LoVo (cell line): ENCODE results near the gene SGSH.
"Not testable (repeated sequence)": the region's sequence is repeated elsewhere in the genome, so short reads cannot be mapped to it uniquely, and the experiment has no call there.

Experiments used
- DNase-seq: peaks from one replicate; pipeline ENCODE4 v3.0.0-alpha.2; 2016; ENCODE audit warnings: low spot score

SGSH gene

DNA sequence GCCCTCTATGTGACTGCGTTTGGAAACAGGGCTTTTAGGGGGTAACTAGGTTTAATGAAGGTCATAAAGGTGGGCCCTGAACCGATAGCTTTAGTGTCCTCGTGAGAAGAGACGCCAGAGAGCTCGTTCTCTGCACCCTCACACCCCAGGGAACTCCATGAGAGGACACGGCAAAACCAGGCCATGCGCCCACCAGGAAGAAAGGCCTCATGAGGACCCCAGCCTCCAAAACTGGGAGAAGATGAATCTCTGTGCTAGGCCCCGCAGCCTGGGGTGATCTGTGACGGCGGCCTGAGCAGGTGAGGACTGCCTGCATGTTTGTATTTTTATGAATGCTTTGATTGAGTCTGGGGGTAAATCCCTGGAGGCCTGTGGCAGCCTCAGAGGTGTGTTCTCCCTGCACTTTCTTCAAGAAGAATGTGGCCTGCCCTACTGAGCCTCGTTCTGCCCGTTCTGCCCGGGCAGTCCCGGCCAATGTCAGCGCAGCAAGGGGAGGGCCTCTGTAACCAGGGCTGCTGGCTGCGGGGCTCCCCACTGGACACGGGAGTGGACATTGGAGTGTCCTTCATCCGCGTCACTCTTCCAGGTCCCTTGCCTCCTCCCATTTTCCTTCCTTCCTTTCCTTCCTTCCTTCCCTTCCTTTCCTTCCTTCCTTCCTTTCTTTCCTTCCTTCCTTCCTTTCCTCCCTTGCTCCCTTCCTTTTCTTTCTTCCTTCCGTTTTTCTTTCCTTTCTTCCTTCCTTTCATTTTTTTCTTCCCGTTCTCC is 33.7 kb upstream of the SGSH start:
- no peak for DNase-seq

DNA sequence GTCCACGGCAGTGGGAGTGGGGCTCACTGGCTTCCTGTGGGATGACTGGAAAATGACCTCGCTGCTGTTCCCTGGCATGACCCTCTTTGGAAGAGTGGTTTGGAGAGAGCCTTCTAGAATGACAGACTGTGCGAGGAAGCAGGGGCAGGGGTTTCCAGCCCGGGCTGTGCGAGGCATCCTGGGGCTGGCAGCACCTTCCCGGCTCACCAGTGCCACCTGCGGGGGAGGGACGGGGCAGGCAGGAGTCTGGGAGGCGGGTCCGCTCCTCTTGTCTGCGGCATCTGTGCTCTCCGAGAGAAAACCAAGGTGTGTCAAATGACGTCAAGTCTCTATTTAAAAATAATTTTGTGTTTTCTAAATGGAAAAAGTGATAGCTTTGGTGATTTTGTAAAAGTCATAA is 32.7 kb upstream of the SGSH start:
- no peak for DNase-seq

DNA sequence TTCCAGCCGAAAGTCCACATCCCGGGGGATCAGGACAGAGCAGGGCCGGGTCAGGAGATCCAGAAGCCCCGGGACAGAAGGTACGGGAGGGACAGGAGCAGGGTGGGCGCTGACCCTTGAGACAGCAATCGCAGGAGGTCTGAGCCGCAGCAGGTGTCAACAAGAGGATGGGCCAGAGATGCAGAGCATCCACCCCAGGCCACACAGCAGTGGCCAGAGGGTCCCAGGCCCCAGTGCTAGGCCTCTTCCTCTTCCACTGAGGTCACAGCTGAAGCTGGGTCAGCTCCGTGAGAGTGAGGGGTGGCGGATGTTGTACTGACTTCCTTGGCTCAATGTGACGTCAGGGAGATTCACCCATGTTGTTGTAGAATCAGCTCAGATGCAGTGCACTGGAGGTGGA is 31.8 kb upstream of the SGSH start:
- DNase-seq: no peak

DNA sequence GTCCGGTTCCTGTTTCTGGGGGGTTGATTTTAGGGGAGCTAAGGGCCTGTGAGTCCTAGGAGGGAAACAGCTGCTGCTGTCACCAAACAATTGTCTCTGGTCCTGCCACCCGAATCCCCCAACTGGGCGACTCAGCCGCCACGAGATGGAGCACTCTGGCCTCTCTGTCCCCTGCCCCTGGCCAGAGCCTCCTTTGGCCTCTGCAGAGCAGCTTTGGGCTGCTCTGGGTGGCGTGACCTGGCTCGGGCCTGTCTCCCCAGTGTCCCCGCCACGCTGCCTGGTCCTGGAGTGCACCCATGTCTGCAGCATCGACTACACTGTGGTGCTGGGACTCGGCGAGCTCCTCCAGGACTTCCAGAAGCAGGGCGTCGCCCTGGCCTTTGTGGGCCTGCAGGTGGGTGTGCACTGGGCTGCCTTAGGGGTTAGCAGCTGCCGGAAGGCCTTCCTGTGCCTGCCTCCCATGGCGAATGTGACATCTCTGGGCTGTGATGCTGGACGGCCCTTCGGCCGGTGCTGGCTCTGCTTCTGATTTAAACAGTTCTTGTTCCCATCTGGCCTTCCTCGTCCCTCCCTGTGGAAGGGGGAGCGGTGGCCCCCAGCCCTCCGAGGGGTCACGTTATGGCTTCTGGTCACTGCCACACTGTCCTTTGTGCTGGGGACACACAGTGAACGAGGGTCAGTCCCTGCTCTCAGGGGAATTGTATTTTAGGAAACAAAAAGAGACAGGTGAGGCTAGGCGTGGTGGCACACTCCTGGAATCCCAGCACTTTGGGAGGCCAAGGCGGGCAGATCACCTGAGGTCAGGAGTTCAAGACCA is 29.0 kb upstream of the SGSH start:
- no peak for DNase-seq

DNA sequence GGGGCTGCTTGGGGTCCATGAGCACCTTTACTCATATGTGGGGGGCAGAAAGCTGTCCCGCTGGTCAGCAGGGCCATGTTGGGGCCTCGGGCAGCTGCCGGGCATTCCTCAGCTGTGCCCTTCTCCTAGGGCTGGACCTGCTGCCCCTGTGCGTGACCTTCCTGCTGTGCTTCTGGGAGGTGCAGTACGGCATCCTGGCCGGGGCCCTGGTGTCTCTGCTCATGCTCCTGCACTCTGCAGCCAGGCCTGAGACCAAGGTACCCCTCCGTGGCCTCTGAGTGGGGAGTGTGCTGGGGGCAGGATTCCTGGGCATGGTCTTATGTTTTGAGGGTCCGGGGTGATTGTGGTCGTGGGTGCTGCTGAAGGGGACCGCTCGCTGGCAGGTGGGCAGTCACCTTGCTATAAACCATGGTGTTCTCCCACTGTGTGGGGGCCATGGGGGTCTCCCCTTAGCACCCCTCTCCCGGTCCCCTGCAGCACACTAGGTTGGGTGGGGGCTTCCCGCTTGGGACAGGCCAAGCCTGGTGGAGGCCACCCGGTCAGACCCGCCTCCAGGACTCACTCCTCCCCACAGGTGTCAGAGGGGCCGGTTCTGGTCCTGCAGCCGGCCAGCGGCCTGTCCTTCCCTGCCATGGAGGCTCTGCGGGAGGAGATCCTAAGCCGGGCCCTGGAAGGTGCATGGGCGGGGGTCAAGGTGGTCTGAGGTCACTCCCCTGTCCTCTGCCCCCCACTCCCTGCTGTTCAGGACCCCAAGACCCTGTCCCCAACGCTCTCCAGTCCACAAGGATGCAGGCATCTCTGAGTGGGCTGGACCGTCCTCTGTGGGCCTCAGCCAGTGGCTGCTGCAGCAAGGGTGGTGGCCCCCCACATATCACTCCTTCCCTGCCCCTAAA is 28.1 kb upstream of the SGSH start:
- no peak for DNase-seq

DNA sequence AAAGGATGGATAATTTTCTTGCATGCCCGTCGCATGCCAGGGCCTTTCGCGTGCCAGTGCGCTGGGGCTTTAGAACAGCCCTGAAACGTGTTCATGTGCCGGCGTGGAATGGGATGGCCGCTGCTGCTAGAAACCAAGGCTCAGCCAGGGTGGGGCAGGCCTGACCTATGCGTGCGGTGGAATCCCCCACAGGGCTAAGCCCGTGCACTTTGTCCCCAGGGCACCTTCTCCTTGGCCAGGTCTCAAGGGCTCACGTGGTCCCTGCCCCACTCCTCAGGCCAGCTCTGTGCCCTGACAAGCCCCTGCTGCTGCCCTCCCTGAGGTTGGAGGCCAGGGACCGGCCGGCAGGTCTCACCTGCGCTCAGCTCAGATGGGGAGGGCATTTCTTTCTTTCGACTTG is 27.4 kb upstream of the SGSH start:
- DNase-seq: no peak

DNA sequence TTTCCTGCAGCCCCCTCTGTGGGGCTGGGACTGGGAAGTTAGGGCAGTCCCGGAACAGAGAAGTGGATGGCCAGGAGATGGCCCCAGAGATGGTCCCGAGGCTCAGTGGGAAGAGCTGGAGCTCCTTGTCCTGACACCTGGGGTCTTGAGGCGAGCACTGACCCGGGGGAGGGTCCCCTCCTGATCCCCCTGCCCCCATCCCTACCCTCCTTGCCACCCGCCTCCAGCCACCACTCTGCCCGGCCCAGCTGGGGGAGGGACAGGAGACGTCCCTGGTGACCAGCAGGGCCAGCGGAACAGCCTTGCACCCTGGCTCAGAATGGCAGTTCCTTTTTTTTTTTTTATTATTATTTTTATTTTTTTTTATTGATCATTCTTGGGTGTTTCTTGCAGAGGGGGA is 26.6 kb upstream of the SGSH start:
- DNase-seq: no peak

DNA sequence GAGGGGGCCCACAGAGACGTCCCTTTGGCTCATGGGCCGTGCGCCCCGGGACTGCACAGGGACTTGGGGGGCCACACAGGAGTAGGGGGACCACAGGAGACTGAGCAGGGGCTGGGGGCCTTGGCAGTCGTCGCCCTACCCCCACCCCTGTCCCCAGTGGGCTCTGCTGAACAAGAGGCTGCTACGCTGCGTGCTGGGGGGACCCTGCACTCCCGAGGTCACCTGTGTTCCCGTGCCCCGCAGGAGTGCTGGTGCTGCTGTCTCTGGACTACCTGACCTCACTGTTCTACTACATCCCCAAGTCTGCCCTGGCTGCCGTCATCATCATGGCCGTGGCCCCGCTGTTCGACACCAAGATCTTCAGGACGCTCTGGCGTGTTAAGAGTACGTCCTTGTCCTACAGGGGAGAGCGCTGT is 26.1 kb upstream of the SGSH start:
- DNase-seq: no peak

DNA sequence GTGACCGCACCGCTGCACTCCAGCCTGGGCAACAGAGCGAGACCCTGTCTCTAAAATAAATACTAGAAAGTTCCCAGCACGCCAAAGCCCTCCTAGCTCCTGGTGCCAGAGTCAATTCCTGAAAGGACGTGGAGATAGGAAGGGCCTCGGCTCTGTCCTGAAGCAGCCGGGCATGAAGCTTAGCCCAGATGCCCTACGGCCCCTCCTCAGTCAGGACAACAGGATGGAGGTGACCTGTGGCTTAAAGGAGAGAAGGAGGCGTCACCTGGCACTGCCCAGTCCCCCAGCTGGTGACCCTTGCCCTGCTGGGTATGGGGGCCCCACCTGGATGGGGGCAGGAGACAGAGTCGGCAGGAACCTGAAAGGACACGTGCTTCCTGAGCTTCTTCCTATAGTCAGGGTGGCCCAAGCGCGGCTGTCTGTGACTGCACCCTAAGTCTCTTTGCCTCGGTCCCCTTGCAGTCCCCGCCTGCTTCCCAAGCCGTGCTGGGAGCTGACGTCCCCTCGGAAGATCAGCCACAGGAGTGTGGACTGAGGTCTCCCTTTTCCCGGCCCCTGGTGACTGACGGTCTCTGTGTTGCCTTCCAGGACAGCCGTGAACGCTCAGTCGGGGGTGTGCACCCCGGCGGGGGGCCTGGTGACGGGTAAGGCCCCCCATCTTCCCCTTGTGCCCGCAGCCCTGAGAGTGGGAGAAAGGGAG is 25.6 kb upstream of the SGSH start:
- no peak for DNase-seq

DNA sequence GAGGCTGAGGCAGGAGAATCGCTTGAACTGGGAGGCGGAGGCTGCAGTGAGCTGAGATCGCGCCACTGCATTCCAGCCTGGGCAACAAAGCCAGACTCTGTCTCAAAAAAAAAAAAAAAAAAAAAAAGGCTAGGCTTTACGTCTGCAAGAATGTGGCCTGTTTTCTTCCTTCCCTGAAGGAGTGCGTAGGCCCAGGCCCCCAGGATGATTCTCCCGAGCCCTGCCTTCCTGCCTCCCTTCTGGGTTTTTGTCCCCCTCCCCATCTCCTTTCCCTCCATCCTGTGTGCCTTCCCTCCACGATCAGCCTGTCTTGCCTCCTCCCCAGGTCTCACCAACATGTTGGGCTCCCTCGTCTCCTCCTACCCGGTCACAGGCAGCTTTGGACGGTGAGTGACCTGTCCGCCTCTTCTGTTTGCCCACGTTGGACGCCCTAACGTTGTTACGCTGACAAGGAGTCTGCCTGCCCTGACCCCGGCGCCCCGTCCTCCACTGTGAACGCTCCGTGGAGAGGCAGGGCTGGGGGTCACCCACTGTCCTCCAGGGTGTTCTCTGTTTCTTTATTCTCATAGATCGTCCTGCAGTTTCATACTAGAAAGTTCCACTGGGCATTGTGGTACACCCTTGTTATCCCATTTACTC is 24.9 kb upstream of the SGSH start:
- DNase-seq: no peak

DNA sequence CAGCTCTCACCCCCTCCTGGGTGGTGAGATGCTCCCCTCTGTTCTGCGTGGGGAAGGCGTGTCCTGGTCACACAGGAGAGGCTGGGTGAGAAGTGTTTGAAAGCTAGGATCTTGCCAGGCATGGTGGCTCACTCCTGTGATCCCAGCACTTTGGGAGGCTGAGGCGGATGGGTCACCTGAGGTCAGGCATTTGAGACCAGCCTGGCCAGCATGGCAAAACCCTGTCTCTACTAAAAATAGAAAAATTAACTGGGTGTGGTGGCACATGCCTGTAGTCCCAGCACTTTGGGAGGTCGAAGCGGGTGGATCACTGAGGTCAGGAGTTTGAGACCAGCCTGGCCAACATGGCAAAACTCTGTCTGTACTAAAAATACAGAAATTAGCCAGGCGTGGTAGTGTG is 24.3 kb upstream of the SGSH start:
- not testable (repeated sequence) for DNase-seq

DNA sequence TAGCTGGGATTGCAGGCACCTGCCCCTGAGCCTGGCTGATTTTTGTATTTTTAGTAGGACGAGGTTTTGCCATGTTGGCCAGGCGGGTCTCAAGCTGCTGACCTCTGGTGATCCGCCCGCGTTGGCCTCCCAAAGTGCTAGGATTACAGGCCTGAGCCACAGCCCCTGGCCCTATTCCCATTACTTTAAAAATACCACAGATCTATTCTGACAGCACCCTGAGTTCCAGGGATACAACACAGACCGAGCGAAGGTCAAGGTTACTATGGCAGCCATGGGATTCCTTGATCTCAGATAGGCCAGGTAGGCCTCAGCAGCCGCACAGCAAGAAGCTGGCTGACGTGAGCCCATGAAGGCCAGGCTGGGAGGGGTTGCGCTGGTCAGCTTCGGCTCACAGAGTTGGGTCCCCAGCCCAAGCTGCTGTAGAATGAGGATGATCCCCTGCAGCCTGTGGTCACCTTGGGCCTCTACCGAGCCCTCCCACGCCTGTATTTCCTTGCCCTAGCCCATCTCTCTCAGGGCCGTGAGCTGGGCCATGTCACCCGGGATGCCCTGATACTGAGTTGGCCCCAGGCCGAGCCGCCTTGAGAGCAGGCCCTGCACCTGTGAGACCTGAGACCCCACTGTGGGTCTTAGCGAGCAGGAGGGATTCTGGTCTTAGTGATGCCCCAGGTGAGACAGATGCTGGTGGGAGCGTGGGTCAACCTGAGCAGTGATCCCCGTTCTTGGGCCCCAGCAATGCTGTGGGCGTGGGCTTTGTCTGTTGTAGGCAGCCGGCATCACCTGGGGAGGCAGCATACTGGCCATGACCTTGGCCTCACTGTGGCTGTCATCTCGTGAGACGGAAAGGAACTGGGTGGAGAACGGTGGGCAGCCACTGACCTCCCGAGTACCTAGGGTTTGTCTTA is 23.6 kb upstream of the SGSH start:
- DNase-seq: no peak

DNA sequence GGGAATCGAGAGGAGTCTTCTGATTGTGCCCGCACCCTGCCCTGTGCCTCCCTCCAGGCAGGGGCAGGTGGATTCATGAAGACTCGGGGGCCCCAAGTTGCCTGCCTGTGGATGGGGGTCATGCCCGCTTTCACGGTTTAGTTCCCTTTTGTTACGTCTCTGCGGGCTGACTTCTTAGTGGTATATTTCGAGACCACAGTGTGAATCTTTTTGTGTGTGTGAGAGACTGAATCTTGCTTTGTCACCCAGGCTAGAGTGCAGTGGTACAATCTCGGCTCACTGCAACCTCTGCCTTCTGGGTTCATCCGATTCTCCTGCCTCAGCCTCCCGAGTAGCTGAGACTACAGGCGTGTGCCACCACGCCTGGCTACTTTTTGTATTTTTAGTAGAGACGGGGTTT is 22.4 kb upstream of the SGSH start:
- no peak for DNase-seq

DNA sequence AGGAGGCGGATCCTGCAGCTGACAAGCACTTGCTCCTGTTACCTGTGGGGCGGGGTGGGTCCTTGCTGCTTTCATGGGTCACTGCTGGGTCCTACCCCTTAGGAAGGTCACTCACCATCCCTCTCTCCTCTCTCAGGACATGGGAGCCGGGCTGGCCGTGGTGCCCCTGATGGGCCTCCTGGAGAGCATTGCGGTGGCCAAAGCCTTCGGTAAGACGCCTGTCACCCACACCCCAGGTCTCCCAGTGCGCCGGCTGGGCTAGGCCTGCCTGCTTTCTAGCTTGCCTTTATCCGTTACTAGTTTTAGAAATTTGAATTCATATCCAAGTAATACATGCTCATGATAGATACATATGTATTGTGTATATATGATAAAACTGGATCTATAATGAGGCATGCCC is 17.3 kb upstream of the SGSH start:
- no peak for DNase-seq

DNA sequence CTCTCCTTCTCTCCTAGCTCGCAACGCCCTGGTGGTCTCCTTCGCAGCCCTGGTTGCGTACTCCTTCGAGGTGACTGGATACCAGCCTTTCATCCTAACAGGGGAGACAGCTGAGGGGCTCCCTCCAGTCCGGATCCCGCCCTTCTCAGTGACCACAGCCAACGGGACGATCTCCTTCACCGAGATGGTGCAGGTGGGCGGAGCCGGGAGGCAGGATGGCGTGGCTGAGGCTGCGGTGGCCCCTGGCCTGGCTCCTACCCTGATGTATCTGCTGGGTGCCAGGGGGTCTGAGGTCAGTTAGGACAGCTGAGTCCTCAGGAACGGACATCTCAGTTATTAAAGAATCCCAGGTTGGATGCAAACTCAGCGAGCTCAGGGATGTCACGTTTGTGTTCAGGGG is 16.8 kb upstream of the SGSH start:
- no peak for DNase-seq

DNA sequence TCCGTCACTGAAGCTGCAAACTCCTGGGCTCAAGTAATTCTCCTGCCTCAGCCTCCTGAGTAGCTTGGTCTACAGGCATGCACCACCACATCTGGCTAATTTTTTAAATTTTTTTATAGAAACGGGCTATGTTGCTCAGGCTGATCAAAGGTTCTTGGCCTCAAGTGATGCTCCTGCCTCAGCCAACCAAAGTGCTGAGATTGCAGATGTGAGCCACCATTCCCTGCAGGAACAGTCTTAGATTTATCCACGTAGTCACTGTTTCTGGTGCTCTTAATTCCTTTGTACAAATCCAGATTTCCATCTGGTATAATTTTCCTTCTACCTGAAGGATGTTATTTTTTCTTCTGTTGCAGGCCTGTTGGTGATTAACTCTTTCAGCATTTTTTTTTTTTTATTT is 13.1 kb upstream of the SGSH start:
- no peak for DNase-seq

DNA sequence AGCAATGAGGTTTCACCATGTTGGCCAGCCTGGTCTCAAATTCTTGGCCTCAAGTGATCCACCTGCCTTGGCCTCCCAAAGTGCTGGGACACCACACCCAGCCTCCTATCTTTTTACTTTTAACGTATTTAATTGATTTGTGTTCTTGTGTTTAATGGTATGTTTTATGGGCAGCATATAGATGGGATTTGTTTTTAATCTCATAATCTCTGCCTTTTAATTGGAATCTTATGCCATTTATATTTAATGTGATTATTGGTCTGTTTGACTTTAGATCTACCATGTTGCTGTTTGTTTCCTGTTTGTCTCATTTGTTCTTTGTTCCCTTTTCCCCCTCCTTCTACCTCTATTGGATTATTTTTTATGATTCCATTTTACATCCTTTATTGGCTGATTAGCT is 12.3 kb upstream of the SGSH start:
- no peak for DNase-seq

DNA sequence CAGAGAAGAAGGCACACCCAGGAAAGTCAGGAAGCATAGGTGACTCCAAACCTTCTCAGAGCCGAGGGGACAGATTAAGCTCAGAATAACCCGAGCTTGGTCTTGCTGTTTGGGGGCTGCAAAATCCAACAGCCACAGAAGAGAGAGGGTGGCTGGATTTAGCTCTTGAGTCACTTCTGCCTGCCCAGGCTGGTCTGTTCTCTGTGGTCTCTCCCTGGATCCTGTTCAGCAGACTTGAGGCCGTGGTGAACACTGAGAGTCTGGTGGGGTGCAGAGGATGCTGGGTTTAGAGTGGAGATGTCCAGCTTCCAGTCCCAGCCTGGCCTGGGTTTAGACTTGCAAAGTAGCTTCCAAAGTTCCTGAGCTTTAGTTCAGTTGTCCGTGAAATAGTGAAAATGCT is 8.9 kb upstream of the SGSH start:
- no peak for DNase-seq

DNA sequence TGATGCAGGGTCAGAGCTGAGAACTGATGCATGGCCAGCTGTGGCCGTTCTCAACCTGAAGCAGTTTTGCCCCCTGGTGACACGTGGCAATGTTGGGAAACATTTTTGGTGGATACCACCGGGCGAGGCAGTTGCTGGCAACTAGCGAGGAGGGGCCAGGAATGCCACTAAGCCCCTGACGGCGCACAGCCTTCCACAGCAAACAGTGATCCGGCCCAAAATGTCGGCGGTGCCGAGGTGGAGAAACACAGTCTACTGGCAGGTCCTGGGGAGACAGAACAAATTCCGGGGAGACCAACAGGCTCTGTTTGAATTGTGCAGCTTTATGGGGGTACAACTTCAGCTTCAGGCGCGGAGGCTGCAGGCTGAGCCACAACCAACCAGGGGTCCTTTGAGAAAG is 8.3 kb upstream of the SGSH start:
- no peak for DNase-seq

DNA sequence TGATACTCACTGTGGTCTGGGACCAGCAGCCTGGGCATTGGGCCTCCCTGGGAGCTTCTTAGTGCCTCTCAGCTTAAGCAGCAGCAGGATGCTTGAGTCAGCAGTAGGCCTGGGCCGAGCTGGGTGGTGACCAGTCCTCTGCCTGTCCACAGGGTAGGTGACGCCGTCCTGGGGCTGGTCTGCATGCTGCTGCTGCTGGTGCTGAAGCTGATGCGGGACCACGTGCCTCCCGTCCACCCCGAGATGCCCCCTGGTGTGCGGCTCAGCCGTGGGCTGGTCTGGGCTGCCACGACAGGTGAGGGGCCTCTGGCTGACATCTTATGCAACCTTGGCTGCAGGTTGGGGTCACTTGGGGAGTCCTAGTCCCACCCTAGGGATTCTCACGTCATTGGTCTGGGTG is 7.5 kb upstream of the SGSH start:
- DNase-seq: no peak

DNA sequence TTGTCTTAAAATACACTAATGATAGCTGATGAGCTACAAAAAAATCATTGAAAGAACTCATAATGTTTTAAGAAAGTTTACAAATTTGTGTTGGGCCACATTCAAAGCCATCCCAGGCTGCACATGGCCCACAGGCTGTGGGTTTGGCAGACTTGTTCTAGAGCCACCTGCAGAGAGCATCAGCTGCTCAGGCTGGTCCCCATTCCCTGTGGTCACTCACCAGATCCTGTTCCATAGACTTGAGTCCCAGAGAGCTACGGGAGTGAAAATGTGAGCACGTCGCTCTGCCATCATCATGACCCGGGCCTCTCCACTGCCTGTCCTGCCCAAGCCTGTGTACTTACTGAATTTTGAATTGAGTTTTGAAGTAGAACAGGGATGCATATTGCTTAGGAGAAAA is 7.0 kb upstream of the SGSH start:
- no peak for DNase-seq
